ENCODE data around the gene TPGS1. TPM values are rescaled to one million over a fixed set of nuclear protein-coding genes. Genes with fewer than 3 reads are reported as not detected.

TPGS1 gene
- total RNA-seq, 4 donors from 2014 or later, result 12.6 to 37.5 (median 29.9) TPM

DNA sequence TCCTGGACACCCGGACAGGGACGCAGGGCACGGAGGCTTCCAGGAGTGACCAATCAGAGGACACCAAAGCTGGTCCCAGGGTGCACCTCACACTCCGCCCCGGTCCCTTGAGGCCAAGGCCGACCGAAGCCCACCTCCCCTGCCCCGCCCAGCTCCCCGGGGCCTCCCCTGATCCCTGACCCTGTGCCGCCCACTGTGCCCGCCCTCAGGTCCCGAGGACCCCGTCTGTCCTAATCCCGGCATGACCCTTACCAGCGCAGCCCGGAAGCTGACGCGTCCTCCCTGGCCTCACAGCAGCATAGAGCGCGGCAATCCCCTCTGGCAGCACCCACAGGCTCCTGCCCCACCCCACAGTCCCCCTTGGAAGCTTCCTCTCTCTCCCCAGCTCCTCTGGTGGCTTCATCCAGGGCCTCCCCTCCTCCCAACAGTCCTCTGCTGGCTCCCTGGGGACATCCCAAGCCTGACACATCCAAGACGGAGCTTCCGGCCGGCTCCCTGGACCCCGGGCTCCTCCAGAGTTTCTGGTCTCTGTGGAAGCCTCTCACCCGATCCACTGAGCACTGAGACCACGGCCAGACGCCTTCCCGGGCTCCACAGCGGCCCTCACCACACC, 16.9 kb downstream of the TPGS1 start:
- H3K4me3 ChIP-seq, result no peak overlapping the region
- DNase-seq, result no peak
- H3K27ac ChIP-seq, result no peak overlapping the region
- intact Hi-C loops (cut with DNase I; ENCODE audit: low total_unique reads), result no loop called here
- no peaks in the 10 kb centered on the region for H3K36me3 ChIP-seq
- H3K27me3 ChIP-seq, result no peaks in the 10 kb centered on the region
- H3K4me1 ChIP-seq, result no peaks in the 10 kb centered on the region
- H3K9me3 ChIP-seq, result no peaks in the 10 kb centered on the region
- TF ChIP-seq CTCF (IDR thresholded peaks at IDR 0.05), result no peak
- TF ChIP-seq POLR2A (IDR thresholded peaks at IDR 0.05), result no peak

DNA sequence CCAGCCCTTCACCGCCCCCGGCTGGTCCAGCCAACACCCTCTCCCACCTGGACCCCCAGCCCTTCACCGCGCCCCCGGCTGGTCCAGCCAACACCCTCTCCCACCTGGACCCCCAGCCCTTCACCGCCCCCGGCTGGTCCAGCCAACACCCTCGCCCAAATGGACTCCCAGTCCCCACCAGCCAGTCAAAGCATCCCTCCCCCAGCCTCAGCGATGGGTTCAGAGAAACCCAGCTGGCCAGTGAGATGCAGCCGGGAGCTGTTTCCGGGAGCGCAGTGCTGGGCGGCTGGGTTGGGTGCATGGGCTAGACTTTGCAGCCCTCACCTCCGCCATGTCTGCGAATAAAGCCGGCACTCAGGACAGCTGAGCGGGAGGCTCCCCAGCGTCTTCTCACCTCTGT, 17.7 kb downstream of the TPGS1 start:
- Histone ChIP-seq H3K4me1 (no peaks in the 10 kb centered on the region), H3K9me3 (no peaks in the 10 kb centered on the region), H3K36me3 (no peaks in the 10 kb centered on the region), H3K27me3 (no peaks in the 10 kb centered on the region), H3K27ac (no peak overlapping the region), H3K4me3 (no peak overlapping the region)
- DNase-seq, result no peak
- intact Hi-C loops (cut with DNase I; ENCODE audit: low total_unique reads), result no loop called here
- TF ChIP-seq CTCF (IDR thresholded peaks at IDR 0.05) (no peak), POLR2A (IDR thresholded peaks at IDR 0.05) (no peak)

- Histone ChIP-seq H3K4me1 (no peaks in the 10 kb centered on the region), H3K9me3 (no peaks in the 10 kb centered on the region), H3K27me3 (no peaks in the 10 kb centered on the region), H3K27ac (no peak overlapping the region), H3K4me3 (no peak overlapping the region), H3K36me3 (no peaks in the 10 kb centered on the region)
- no peak for DNase-seq
- intact Hi-C loops (cut with DNase I; ENCODE audit: low total_unique reads), result no loop called here
- no peak for TF ChIP-seq CTCF (IDR thresholded peaks at IDR 0.05)
- no peak for TF ChIP-seq POLR2A (IDR thresholded peaks at IDR 0.05)
Observed at GRCh38 chr19:525857-526419, 18.6 kb downstream of the TPGS1 start.

GRCh38 chr19:530134-531008, 23.1 kb downstream of the TPGS1 start:
- H3K27ac ChIP-seq, result peak overlapping the region; percentile 93 to 97
- no peaks in the 10 kb centered on the region for H3K9me3 ChIP-seq
- no peaks in the 10 kb centered on the region for H3K36me3 ChIP-seq
- H3K4me1 ChIP-seq, result peaks cover 0 to 20% of the 10 kb centered on the region in 2 donors
- peak overlapping the region; percentile 97 to 98 for H3K4me3 ChIP-seq
- H3K27me3 ChIP-seq, result no peaks in the 10 kb centered on the region
- TF ChIP-seq CTCF (IDR thresholded peaks at IDR 0.05) (no peak), POLR2A (IDR thresholded peaks at IDR 0.05) (no peak)
- DNase-seq, result peak in 1 of 2 donors; percentile 28
- intact Hi-C loops (cut with DNase I; ENCODE audit: low total_unique reads), result no loop called here
